GM21737 (cell line): ENCODE measurements around the gene SLC18A2.
"Not testable (repeated sequence)": the region's sequence is repeated elsewhere in the genome, so short reads cannot be mapped to it uniquely, and the experiment has no call there.

Experiments
- ATAC-seq: cut with Tn5 transposase; IDR thresholded peaks from one replicate; pipeline ENCODE4 v1.9.1; 2021; ENCODE audit warnings: mild to moderate bottlenecking, moderate library complexity; ENCODE audit not compliant: unreplicated experiment

Gene SLC18A2

DNA sequence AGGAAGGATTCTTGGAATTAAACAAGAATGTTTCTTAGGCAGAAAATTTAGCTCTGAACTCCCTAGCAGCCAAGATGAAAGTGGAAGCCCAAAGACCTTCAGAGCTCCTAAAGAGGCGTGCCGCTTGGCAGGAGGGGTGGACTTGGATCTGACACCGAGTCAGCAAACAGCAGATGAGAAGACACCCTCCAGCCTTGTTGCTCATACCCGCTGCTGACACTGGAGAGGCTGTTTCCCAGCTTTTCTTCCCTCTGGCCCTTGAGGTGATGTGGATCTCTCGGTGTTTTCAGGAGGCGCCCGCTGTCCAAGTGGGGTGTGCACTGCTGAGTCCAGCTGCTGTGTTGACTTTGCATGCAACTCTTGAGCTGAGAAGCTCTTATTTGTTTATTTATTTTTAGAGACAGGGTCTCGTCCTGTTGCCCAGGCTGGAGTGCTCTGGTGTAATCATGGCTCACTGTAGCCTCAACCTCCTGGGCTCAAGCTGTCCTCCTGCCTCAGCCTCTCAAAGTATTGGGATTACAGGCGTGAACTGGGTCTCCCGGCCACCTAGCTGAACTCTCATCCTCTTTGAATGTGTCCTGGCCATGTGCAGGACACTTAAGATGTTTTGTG, 21.5 kb downstream of the SLC18A2 start:
- ATAC-seq: no peak

DNA sequence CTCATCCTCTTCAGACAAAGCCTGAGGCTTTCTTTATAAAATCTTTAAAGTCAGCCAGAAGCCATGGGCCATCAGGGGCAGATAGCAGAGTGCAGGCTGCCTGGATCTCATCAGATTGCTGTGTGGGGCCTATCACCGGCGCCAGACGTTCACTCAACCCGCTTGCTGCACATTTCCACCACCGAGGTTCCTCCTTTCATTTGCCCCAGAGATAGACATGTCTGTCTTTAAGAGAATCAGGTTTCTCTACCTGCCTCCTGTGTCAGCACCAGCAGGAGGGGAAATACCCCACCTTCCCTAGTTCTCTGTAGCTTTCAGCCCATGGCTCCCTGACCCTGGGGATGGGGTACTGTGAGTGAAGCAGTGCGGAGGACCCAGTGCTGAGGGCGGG, 22.0 kb downstream of the SLC18A2 start:
- no peak for ATAC-seq

DNA sequence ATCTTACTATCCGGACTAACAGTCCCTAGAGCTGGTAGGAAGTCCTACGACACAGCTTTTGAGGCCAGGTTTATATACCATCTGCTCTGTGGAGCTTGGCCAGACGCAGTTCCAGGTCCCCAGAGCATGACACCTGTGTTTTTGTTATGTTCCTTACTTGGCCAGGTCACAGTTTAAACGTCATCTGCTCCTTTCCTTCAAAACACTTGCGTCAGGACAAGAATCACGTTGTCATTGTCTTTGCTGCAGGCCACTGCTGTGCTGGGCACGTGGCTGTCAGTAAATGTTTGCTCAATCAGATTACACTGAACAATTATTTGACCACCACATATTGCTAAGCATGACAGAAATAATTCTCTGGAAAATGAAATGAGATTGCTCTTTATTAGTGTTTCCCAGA, 23.9 kb downstream of the SLC18A2 start:
- no peak for ATAC-seq

DNA sequence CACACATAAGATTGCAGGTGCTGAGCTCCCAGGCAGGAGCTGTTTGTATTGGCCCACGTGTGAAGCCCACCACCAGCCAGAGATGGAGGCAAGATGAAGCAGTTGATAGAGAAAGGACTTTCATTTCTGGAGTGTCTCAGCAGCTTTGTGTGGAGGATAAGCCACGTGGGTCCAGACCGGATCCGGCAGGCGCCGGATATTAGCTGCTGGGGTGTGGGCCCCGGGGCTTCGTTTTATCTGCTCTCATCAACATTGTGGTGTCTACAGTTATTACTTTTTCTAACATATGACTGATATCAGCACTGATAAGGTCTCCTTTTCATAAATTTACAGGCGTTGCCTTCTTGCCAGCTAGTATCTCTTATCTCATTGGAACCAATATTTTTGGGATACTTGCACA, 25.5 kb downstream of the SLC18A2 start:
- no peak for ATAC-seq

DNA sequence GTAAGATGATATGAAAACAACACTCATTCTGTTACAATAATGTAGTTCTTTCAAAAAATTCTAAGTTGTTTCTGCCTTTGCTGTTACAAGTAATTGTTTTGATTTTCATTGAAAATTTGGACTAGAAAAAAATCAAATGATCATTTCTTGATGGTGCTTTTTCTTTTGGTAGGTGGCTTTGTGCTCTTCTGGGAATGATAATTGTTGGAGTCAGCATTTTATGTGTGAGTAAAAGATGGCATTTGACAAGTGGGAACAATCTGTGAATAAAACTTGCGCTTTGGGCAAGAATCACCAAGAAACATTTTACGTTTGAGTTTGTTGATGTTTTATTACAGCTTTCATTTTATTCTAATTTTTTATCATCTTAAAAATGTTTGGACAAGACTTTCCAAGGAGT, 25.9 kb downstream of the SLC18A2 start:
- ATAC-seq: no peak

DNA sequence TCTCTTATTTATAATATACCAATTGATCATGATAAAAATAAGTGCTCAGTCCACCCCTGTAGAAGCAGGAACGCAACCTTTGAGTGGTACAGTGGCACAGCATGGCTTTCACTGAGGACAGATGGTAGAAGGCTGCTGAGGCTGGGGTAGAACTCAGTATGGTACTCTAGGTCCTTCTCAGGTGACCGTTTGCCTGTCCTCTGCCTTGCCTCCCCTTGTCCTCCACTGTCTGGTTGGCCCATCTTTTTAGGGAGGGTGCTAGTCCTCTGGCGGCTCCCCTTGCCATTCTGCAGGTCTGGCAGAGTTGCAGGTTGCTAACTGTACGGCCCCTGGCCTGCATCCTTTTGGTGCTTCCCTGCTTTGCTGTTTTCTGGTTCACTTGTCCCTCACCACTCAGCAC, 27.3 kb downstream of the SLC18A2 start:
- ATAC-seq: no peak

DNA sequence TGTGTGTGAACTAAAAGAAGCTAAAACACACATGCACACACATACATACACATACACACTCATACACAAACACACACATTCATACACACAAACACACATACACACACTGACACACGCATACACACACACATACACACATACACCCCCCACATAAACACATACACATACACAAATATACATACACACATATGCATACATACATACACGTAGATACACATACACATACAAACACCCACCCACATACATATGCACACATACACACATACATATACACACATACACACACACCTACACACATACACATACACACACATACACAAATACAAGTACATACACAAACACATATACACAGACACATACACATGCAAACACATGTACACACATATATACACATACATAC, 28.0 kb downstream of the SLC18A2 start:
- ATAC-seq: no peak

DNA sequence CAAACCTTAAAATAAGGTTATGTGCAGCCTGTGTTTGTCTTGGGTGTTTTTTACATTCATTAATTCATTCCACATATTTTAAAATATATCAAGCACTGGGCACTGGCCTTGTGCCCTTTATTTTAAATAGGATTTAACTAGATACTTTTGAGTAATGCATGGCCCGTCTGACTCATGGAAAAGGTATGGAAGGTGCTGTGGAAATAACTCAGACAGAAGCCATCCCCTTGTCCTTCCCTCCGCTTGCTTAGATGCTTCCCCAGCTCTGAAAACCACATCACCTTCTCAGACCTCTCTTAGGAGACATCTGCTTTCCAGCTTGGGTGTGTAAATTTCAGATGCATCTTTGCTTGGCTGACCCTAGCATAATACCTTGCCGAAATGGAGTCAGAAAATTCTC, 30.5 kb downstream of the SLC18A2 start:
- no peak for ATAC-seq

DNA sequence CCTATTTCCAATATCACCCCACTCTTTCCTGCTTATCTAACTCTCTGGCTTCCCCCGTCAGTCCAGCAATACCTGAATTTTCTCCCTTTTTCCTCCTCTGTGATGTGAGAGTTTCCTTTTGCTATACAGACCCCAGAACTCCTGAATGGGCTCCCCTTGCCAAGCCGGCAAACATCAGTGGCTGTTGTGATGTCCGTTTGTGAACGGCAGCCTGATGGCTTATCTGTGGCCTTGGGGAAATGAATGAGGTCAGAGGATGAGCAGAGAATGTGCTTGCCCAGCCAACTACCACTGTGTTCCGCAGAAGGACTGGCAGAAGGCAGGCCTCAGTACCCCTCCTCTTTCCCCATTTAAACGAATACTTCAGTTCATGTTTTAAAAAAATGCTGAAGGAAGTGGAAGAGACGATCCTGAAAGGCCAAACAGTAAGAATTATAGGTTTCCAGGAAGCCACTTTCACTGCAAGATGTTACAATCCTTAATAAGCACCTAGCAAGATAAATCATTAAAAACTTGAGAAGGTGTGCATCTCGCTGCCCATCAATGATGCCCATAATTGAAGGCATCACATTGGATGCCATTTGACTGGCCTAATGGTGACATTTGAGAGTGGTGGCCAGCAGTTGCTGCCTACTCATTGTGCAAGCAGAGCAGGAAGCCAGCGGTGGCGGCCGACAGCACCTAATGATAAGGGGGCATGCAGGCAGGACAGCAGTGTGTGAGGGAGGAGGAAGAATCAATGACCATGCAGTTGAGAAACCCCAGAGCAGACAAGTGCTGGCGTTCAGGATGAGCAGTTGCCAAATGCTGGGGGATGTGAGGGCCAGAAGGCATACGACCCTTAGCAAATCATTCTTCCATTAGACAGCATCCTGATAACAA, 31.5 kb downstream of the SLC18A2 start:
- ATAC-seq: no peak

DNA sequence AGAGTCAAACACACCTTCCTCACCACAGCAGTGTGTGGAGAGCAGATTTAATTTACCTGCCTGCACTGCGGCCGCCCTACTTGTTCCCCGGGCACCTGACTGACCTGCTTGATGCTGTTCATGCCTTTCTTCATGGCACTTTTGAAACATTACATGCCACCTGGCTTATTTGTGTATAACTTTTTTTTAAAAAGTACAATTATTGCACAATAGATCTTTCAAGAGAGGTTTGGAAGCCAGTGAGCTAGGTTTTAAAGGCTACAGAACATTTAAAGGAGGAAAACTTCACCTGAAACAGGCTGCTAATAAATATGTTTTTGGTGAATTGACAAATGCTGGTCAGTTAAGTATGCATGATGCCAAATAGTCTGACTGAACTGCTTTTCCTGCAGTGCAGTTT, 33.1 kb downstream of the SLC18A2 start:
- no peak for ATAC-seq

DNA sequence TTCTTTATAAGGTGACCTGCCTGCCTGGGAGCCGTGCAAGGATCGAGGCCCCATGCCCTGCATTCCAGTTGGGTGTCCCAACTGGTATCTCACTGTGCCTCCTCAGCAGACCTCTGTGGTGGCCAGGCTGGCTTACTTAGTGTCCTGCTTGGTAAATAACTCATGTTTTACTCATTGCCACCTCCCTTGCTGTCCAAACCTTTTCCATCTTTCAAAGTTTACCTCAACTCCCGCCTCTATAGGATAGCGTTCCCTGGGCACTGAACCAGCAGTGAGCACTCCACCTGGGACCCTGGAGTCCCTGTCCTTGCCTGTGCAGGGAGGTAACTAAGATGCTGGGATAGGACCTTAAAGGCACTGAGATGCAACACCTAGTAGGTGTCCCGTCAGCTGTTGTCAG, 33.6 kb downstream of the SLC18A2 start:
- no peak for ATAC-seq

DNA sequence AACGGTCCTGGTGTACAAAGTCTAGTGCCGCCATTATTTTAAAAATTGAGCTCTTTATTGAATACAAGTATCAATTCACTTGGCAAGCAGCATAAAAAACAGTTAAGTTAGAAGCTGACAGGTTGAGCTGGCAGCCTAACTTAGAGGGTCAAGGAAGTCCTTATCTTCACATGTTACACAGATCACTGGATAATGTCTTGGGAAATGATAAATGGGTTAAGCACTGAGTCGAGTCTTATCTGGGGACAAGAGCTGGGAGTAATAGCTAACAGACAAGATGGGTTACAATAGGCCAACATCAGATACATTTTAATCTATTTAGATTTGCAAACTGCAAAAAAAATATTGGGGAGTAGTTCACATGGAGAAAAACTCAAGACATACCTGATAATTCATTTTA, 34.2 kb downstream of the SLC18A2 start:
- no peak for ATAC-seq

DNA sequence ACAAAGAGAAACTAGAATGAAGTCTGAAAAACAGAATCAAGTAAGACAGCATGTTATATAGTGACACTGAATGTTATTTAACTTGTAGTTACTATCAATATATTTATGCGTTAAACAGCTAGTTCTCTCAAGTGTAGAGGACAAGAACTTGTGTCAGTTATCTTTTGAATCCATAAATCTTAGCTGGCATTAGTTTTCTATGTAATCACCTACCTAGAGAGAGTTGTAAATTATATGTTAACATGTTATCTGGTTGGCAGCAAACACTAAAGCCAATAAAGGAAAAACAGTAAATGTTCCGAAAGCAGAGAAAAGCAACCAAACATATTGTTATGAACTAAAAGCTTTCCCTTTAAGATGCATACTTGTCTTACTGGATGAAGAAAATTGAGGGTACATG, 36.8 kb downstream of the SLC18A2 start:
- ATAC-seq: no peak

DNA sequence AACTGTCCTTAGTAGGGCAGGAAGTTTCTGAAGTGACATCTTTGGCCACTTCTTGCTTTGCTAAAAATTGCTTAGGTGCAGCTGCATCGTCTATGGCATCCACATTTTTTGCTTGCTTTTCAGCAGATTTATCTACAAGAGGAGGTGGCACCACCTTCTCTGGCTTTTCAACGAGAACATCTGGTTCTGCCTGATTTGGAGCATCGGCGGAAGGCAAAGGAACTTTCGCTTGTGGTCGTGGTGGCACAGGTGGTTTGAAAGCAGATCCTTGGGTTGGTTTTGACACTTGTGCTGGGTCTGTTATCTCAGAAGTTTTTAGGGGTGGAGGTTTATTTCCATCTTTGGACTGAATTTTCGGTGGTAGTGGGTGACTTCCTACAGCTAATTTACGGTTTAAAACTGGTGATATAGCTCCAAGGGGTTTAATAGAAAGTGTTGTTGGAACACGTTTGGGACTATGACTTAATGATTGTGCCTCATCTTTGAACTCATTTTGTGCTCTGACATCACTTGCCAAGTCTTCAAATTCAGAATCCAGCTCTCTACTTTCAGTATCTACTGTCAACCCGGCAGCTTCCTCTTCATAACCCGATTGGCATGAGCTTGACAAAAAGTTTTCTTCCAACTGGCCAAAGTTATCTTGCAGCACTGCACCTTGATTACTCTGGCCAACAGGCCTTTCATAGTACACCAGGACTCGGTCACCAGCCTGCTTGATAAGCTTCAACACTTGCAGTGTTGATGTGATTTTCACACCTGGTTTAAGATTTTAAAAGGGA, 44.0 kb downstream of the SLC18A2 start:
- no peak for ATAC-seq

DNA sequence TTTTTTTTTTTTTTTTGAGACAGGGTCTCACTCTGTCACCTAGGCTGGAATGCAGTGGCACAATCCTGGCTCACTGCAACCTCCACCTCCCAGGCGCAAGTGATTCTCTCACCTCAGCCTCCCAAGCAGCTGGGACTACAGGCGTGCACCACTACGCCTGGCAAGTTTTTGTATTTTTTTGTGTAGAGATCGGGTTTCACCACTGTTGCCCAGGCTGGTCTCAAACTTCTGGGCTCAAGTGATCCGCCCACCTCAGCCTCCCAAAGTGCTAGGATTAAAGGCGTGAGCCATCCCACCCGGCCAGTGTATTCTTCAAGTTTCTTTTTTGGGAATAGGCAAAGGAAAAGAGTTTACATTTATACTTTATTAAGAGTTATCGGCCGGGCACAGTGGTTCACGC, 50.0 kb downstream of the SLC18A2 start:
- not testable (repeated sequence) for ATAC-seq

DNA sequence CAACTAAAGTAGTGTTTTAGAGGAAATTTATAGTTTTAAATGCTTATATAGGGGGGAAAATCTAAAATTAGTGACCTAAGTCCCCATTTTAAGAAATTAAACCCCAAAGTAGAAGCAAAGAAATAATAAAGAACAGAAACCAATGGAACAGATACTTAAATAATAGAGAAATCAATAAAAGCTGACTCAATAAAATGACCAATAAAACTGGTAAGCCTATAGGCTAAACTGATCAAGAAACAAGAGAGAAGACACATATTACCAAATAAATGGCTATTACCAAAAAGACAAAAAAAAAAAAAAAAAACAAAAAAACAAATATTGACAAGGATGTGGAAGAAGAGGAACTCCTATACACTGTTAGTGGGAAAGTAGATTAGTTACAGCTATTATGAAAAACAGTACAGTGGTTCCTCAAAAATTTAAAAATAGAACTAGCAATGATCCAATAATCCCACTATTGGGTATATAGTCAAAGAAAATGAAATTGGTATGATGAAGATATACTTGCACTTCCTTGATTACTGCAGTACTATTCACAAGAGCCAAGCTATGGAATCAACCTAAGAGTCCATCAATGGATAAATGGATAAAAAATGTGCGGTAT, 53.2 kb downstream of the SLC18A2 start:
- ATAC-seq: no peak

DNA sequence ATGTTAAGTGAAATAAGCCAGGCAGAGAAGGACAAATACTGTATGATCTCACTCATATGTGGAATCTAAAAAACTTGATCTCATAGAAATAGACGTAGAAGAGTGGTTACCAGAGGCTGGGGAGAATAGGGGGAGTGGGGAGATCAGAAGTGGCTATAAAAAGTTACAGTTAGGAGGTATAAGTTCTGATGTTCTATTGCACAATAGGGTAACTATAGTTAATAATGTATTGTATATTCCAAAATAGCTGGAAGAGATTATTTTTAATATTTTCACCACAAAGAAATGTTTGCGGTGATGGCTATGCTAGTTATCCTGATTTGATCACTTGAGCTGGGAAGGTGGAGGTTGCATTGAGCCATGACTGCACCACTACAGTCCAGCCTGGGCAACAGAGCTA, 53.8 kb downstream of the SLC18A2 start:
- no peak for ATAC-seq

DNA sequence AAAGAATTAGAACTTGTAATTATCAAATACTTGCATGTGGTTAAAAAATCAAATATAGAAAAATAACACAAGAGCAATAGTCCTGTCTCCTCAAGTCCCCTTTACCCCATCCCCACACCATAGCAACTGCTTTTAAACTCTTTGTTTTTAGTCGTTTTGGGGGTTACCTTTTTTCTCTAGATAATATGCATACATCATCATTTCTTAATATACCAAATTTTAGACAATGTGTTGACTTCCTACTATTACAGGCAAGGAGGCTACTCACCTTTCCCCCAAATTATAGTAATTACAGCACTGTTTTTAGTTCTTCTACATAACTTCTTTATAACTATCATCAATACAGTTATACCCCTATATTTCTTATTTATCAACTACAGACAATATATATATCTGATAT, 57.3 kb downstream of the SLC18A2 start:
- no peak for ATAC-seq

DNA sequence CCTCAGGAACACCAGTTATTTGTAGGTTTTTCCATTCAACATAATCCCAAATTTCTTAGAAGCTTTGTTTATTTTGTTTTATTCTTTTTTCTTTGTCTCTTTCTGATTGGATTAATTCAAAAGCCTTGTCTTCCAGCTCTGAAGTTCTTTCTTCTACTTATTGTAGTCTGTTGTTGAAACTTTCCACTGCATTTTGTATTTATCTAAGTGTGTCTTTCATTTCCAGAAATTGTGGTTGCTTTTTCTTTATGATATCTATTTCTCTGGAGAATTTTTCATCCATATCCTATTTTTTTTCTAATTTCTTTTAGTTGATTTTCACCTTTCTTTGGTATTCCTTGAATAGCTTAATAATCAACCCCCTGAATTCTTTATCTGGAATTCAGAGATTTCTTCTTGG, 58.5 kb downstream of the SLC18A2 start:
- no peak for ATAC-seq

DNA sequence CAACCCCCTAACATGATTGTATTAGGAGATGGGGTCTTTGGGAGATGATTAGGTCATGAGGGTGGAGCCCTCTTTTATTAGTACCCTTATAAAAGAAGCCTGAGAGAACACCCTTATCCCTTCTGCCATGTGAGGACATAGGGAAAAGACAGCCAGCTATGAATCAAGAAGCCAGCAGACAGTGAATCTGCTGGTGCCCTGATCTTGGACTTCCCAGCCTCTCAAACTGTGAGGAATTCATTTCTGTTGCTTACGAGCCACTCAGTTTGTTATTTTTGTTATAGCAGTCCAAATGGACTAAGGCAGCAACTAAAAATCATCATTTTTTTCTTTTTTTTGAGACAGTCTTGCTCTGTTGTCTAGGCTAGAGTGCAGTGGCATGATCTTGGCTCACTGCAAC, 59.8 kb downstream of the SLC18A2 start:
- ATAC-seq: no peak

DNA sequence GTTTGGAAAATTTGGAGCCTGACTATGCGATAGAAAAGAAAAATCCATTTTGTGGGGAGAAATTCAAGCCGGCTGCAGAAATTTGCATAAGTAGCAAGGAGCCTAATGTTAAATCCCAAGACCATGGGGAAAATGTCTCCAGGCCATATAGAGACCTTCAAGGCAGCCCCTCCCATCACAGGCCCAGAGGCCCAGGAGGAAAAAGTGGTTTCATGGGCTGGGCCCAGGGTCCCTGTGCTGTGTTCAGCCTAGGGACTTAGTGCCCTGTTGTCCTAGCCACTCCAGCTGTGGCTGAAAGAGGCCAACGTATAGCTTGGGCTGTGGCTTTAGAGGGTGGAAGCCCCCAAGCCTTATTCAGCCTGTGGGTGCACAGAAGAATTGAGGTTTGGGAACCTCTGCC, 62.5 kb downstream of the SLC18A2 start:
- ATAC-seq: not testable (repeated sequence)
